K562 (cell line): ENCODE measurements around the gene WNK2. TPM values are rescaled to one million over a fixed set of nuclear protein-coding genes. Genes with fewer than 3 reads are reported as not detected.

Source experiments
- ATAC-seq: fragments of 200-7000 bp; cut with Tn5 transposase; 3 replicates; pipeline ENCODE4 v1.9.1; 2020; ENCODE audit warnings: moderate library complexity
- BruUV-seq: library from RNA; stranded (reverse); fragments of 400-500 nt; replicated peaks from 2 replicates; lab custom pipeline; 2021; lab: Mats Ljungman, UMichigan
- CTCF ChIA-PET: fragments of 300-600 bp; formaldehyde crosslinking; extraction: SDS; loops from one replicate; lab custom pipeline; 2021; ENCODE audit warnings: low intra/inter-chr PET ratio; lab: Yijun Ruan, JAX
- POLR2A ChIA-PET: fragments of 300-600, 350-650 bp; sonication (Branson Sonifier 250); formaldehyde crosslinking; extraction: SDS; loops from one replicate; lab custom pipeline; 2021; ENCODE audit warnings: antibody characterized with exemption, inconsistent platforms; lab: Yijun Ruan, JAX
- DNase-seq, 4 experiments: peaks; one replicate each; pipeline versions ENCODE4 v3.0.0 to v3.0.0-alpha.2; 2011 to 2018; ENCODE audit warnings: low spot score in 3 of 4, mixed read lengths in 3 of 4; ENCODE audit errors: extremely low read depth in 1 of 4
- FAIRE-seq: peaks from 2 replicates; lab custom pipeline; 2011; peaks lifted over from hg19 to GRCh38; lab: Jason Lieb, UNC
- H2AFZ ChIP-seq: 2 replicates; pipeline ENCODE4 v1.6.0; 2011; ENCODE audit warnings: low read depth, low read length, control low read depth, inconsistent platforms
- H3K27ac ChIP-seq: fragments of 200-600 bp; 3 replicates; pipeline ENCODE4 v1.8.0; 2011; ENCODE audit warnings: low read depth, mild to moderate bottlenecking, control low read depth, inconsistent platforms, low read length, moderate library complexity, mixed read lengths; ENCODE audit errors: extremely low read depth
- H3K27me3 ChIP-seq, 2 experiments: fragments of 300-600 bp in 1 of 2; 2 replicates in 1 of 2; 3 replicates in 1 of 2; pipeline versions ENCODE4 v1.6.0 to v1.8.0; 2011; ENCODE audit warnings: inconsistent platforms in 2 of 2, low read length in 2 of 2, mild to moderate bottlenecking in 1 of 2, mixed read lengths in 1 of 2, moderate library complexity in 1 of 2; ENCODE audit not compliant: control insufficient read depth in 2 of 2, insufficient read depth in 2 of 2
- H3K36me3 ChIP-seq: fragments of 300-600 bp; 3 replicates; pipeline ENCODE4 v1.8.0; 2011; ENCODE audit warnings: mild to moderate bottlenecking, low read length, inconsistent platforms; ENCODE audit not compliant: control insufficient read depth, insufficient read depth
- H3K4me1 ChIP-seq, 2 experiments: fragments of 200-600 bp in 1 of 2; replicated peaks in 1 of 2; 2 replicates in 1 of 2; 3 replicates in 1 of 2; pipeline versions ENCODE4 v1.5.1 to v1.8.0; 2011; ENCODE audit warnings: inconsistent platforms in 2 of 2, low read length in 2 of 2, mild to moderate bottlenecking in 1 of 2, mixed read lengths in 1 of 2, moderate library complexity in 1 of 2; ENCODE audit not compliant: control insufficient read depth in 2 of 2, insufficient read depth in 2 of 2
- H3K4me2 ChIP-seq: 2 replicates; pipeline ENCODE4 v1.6.1; 2011; ENCODE audit warnings: low read length, control low read depth, inconsistent platforms, mixed read lengths; ENCODE audit not compliant: insufficient read depth
- H3K4me3 ChIP-seq: fragments of 200-600 bp; sonication (generic), shearing (Covaris generic); 2 replicates; pipeline ENCODE4 v1.5.1; 2016; ENCODE audit warnings: control low read depth, inconsistent platforms
- H3K79me2 ChIP-seq: fragments of 200-600 bp; 3 replicates; pipeline ENCODE4 v1.8.0; 2011; ENCODE audit warnings: low read length, inconsistent platforms; ENCODE audit not compliant: control insufficient read depth, insufficient read depth
- H3K9ac ChIP-seq, 2 experiments: 2 replicates each; pipeline versions ENCODE4 v1.6.0 to v1.6.1; 2011; ENCODE audit warnings: low read depth in 2 of 2, low read length in 2 of 2, control low read depth in 1 of 2, inconsistent platforms in 1 of 2, mild to moderate bottlenecking in 1 of 2, mixed read lengths in 1 of 2; ENCODE audit not compliant: insufficient read depth in 1 of 2
- H3K9me1 ChIP-seq: one replicate; pipeline ENCODE4 v1.6.0; 2011; ENCODE audit warnings: inconsistent platforms, mild to moderate bottlenecking, low read length, moderate library complexity; ENCODE audit not compliant: control insufficient read depth, insufficient read depth
- H3K9me3 ChIP-seq: replicated peaks from 2 replicates; pipeline ENCODE4 v1.5.1; 2011; ENCODE audit warnings: low read depth, low read length, inconsistent platforms; ENCODE audit not compliant: control insufficient read depth, insufficient read depth
- H4K20me1 ChIP-seq: replicated peaks from 2 replicates; pipeline ENCODE4 v1.6.1; 2011; ENCODE audit warnings: low read length, inconsistent platforms, mixed read lengths; ENCODE audit not compliant: control insufficient read depth, insufficient read depth
- CHD1 ChIP-seq: fragments of 200-600 bp; sonication (generic); IDR thresholded peaks from one replicate; pipeline ENCODE4 v1.6.1; 2012; ENCODE audit warnings: mild to moderate bottlenecking, moderate library complexity, low read length, inconsistent platforms
- CREBBP ChIP-seq: IDR thresholded peaks from one replicate; pipeline ENCODE4 v1.6.1; 2012; ENCODE audit warnings: low read depth, mild to moderate bottlenecking, control low read depth, inconsistent platforms, low read length
- EZH2 ChIP-seq: IDR thresholded peaks from 2 replicates; pipeline ENCODE4 v1.6.1; 2012; ENCODE audit warnings: low read depth, mild to moderate bottlenecking, inconsistent platforms, low read length, borderline replicate concordance
- FOXK1 ChIP-seq: sonication (generic); formaldehyde crosslinking; IDR thresholded peaks from 2 replicates; pipeline ENCODE4 v1.8.0; 2022; ENCODE audit warnings: missing genetic modification reagents, mild to moderate bottlenecking, borderline replicate concordance
- HOMEZ ChIP-seq: fragments of 250-450 bp; sonication (Bioruptor Pico); IDR thresholded peaks from 2 replicates; pipeline ENCODE4 v1.4.0; 2020; ENCODE audit warnings: mild to moderate bottlenecking, moderate library complexity
- ILK ChIP-seq: fragments of 450-650 bp; IDR thresholded peaks from 2 replicates; pipeline ENCODE4 v1.6.1; 2016; ENCODE audit warnings: missing genetic modification characterization, low read depth, mild to moderate bottlenecking, missing compliant biosample characterization, moderate library complexity, borderline replicate concordance
- MEIS2 ChIP-seq: fragments of 450-650 bp; IDR thresholded peaks from 2 replicates; pipeline ENCODE4 v1.6.1; 2014; ENCODE audit warnings: mild to moderate bottlenecking; ENCODE audit not compliant: partially characterized antibody
- ZBED1 ChIP-seq: IDR thresholded peaks from 2 replicates; pipeline ENCODE4 v1.6.1; 2014
- WGBS: fragments of 100-300 bp; shearing (Covaris generic); methylation state at CpG from one replicate; pipeline ENCODE4 v1.1.6; 2016; ENCODE audit warnings: low coverage, mixed read lengths; ENCODE audit not compliant: insufficient coverage; ENCODE audit errors: missing lambda C conversion rate; 5-methylcytosine and 5-hydroxymethylcytosine counted together
- in situ Hi-C: fragments of 300-500 bp; cut with MboI; formaldehyde crosslinking; loops from 4 replicates; pipeline ENCODE4 v1.15.0; 2018; ENCODE audit warnings: inconsistent platforms, mixed read lengths
- intact Hi-C: fragments of 100-400 bp; cut with micrococcal nuclease; formaldehyde crosslinking; loops from 2 replicates; pipeline ENCODE4 v1.14.2; 2022
- polyA plus RNA-seq, 8 experiments: library from polyadenylated mRNA; depleted of rRNA in 4 of 8; stranded (reverse) in 5 of 8; unstranded in 3 of 8; fragments of >200 nt; fragmentation: Nextera tagmentation in 2 of 8; fragmentation: Illumina TruSeq in 1 of 8; extraction: Ambion mirVana in 2 of 8; extraction: Trizol in 1 of 8; gene quantifications; 2 replicates each; pipeline versions ENCODE4 v1.2.1 to v1.2.3, GENCODE V29; 2011 to 2014; ENCODE audit warnings: inconsistent platforms in 1 of 8, missing spikeins in 1 of 8
- total RNA-seq, 7 experiments: library from RNA; depleted of rRNA in 6 of 7; stranded (reverse); fragments of >200 nt in 6 of 7; fragmentation: Illumina TruSeq in 2 of 7; extraction: Trizol in 2 of 7; gene quantifications; 2 replicates each; pipeline versions ENCODE4 v1.2.1 to v1.2.3, GENCODE V29; 2011 to 2021; ENCODE audit warnings: low replicate concordance in 1 of 7

The WNK2 gene
- total and polyA plus RNA-seq, 9 of the 15 experiments (the other 6 are each of a cell fraction or from before 2014, with no cell fraction given) = 0.36 to 3.3 (median 0.64) TPM; not detected in 2

GRCh38 chr9:93209576-93210323 is 25.8 kb downstream of the WNK2 start:
- ChIA-PET CTCF (no interaction called here), POLR2A (no interaction called here)
- H3K36me3 ChIP-seq = no peaks in the 10 kb centered on the region
- H3K27me3 ChIP-seq = peaks cover 0 to 24% of the 10 kb centered on the region in 2 experiments; a peak in 1 of 5 replicates
- FAIRE-seq (no peak), DNase-seq (no peak), ATAC-seq (no peak)
- no peak overlapping the region for H3K4me2 ChIP-seq
- no peak overlapping the region for H3K9ac ChIP-seq
- in situ Hi-C loops = no loop called here
- no peak overlapping the region for H3K27ac ChIP-seq
- H3K4me3 ChIP-seq = no peak overlapping the region
- no TSS peak for BruUV-seq
- no peak overlapping the region for H2AFZ ChIP-seq
- TF ChIP-seq CREBBP = no peak
- TF ChIP-seq EZH2 = no peak
- H3K4me1 ChIP-seq = peaks cover 0 to 4% of the 10 kb centered on the region in 2 experiments; a peak in 2 of 5 replicates
- H3K9me3 ChIP-seq = no peaks in the 10 kb centered on the region
- H3K79me2 ChIP-seq = no peaks in the 10 kb centered on the region
- H4K20me1 ChIP-seq = 0 out of 2 replicates have a peak, but pooled peaks cover 4% of the 10 kb centered on the region
- 12% methylated on average over 10 of the region's 12 CpGs for WGBS
- intact Hi-C loops = no loop called here
- peaks cover 2% of the 10 kb centered on the region for H3K9me1 ChIP-seq

GRCh38 chr9:93210324-93210973 is 26.5 kb downstream of the WNK2 start:
- WGBS = 14% methylated on average over 12 of the region's 15 CpGs
- intact Hi-C loops = no loop called here
- ATAC-seq = no peak

More at GRCh38 chr9:93210324-93210973, 26.5 kb downstream of the WNK2 start:
- Histone ChIP-seq H3K9ac (no peak overlapping the region), H3K9me1 (no peaks in the 10 kb centered on the region), H3K27me3 (peaks cover 0 to 17% of the 10 kb centered on the region in 2 experiments; a peak in 1 of 5 replicates), H2AFZ (no peak overlapping the region), H3K4me3 (no peak overlapping the region), H3K4me2 (no peak overlapping the region), H3K4me1 (peaks cover 0 to under 1% of the 10 kb centered on the region in 2 experiments; a peak in 2 of 5 replicates), H3K36me3 (no peaks in the 10 kb centered on the region), H3K79me2 (no peaks in the 10 kb centered on the region), H4K20me1 (no peaks in the 10 kb centered on the region), H3K9me3 (no peaks in the 10 kb centered on the region), H3K27ac (no peak overlapping the region)
- CTCF ChIA-PET = no interaction called here
- BruUV-seq = no TSS peak
- in situ Hi-C loops = no loop called here
- TF ChIP-seq HOMEZ (no peak), CHD1 (no peak), ILK (tag) (no peak), FOXK1 (no peak), ZBED1 (no peak), MEIS2 (no peak)
- no peak for FAIRE-seq
- POLR2A ChIA-PET = no interaction called here
- no peak for DNase-seq
